HepG2 (cell line): Measurements from ENCODE around the gene RETREG2. TPM values are rescaled to one million over a fixed set of nuclear protein-coding genes. Genes with fewer than 3 reads are reported as not detected.

Experiments used
- HDAC1 ChIP-seq: sonication (generic); formaldehyde crosslinking; IDR thresholded peaks from 2 replicates; pipeline ENCODE4 v1.5.1; 2020; ENCODE audit warnings: mild to moderate bottlenecking, missing genetic modification reagents
- KDM2A ChIP-seq: sonication (generic); formaldehyde crosslinking; IDR thresholded peaks from 2 replicates; pipeline ENCODE4 v1.4.0; 2020; ENCODE audit warnings: low read depth, missing genetic modification reagents, borderline replicate concordance
- MXI1 ChIP-seq: IDR thresholded peaks from 3 replicates; pipeline ENCODE4 v1.6.1; 2012; ENCODE audit warnings: low read depth, low read length, inconsistent platforms, borderline replicate concordance
- PBX3 ChIP-seq: sonication (generic); formaldehyde crosslinking; IDR thresholded peaks from 2 replicates; pipeline ENCODE4 v1.8.1; 2023; ENCODE audit warnings: missing genetic modification reagents, inconsistent platforms, borderline replicate concordance
- PCBP1 ChIP-seq: fragments of 200-400 bp; formaldehyde crosslinking; IDR thresholded peaks from 2 replicates; pipeline ENCODE4 v1.6.1; 2017; ENCODE audit warnings: mild to moderate bottlenecking, low read depth, low read length, borderline replicate concordance
- PHF8 ChIP-seq: sonication (generic); formaldehyde crosslinking; IDR thresholded peaks from 2 replicates; pipeline ENCODE4 v1.5.0; 2020; ENCODE audit warnings: missing genetic modification reagents
- POLR2G ChIP-seq: fragments of 200-400 bp; formaldehyde crosslinking; IDR thresholded peaks from 2 replicates; pipeline ENCODE4 v1.6.1; 2018; ENCODE audit warnings: mild to moderate bottlenecking, low read depth, low read length, moderate library complexity
- SOX13 ChIP-seq, 3 experiments: fragments of 450-650 bp in 1 of 3; sonication (generic) in 1 of 3; formaldehyde crosslinking in 1 of 3; IDR thresholded peaks in 2 of 3; conservative IDR thresholded peaks in 1 of 3; 2 replicates each; pipeline versions ENCODE4 v1.5.0 to v1.6.1; 2016 to 2020; ENCODE audit warnings: antibody characterized with exemption in 1 of 3, mild to moderate bottlenecking in 1 of 3, missing compliant biosample characterization in 1 of 3, missing genetic modification reagents in 1 of 3, moderate library complexity in 1 of 3
- ZBTB40 ChIP-seq, 2 experiments: fragments of 450-650 bp in 1 of 2; sonication (generic) in 1 of 2; formaldehyde crosslinking in 1 of 2; IDR thresholded peaks; 2 replicates each; pipeline versions ENCODE4 v1.6.1 to v1.8.0; 2016 to 2022; ENCODE audit warnings: antibody characterized with exemption in 1 of 2, mild to moderate bottlenecking in 1 of 2, missing genetic modification reagents in 1 of 2
- ZC3H13 ChIP-seq: sonication (generic); formaldehyde crosslinking; IDR thresholded peaks from 2 replicates; pipeline ENCODE4 v1.8.1; 2023; ENCODE audit warnings: mild to moderate bottlenecking, missing genetic modification reagents, moderate library complexity
- ZKSCAN1 ChIP-seq: fragments of 150-350 bp; IDR thresholded peaks from 2 replicates; pipeline ENCODE4 v1.6.1; 2014; ENCODE audit warnings: low read length
- ZMYM4 ChIP-seq: sonication (generic); formaldehyde crosslinking; IDR thresholded peaks from 2 replicates; pipeline ENCODE4 v1.8.1; 2023; ENCODE audit warnings: mild to moderate bottlenecking, missing genetic modification reagents
- ZNF44 ChIP-seq: sonication (generic); formaldehyde crosslinking; IDR thresholded peaks from 2 replicates; pipeline ENCODE4 v1.5.1; 2020; ENCODE audit warnings: mild to moderate bottlenecking, missing genetic modification reagents
- ZNF883 ChIP-seq: sonication (generic); formaldehyde crosslinking; IDR thresholded peaks from 2 replicates; pipeline ENCODE4 v1.5.1; 2020; ENCODE audit warnings: mild to moderate bottlenecking, missing genetic modification reagents; ENCODE audit errors: not compliant biosample characterization
- polyA plus RNA-seq, 8 experiments: library from polyadenylated mRNA; depleted of rRNA in 3 of 8; stranded (reverse) in 7 of 8; unstranded in 1 of 8; fragments of >200 nt; fragmentation: Illumina TruSeq in 4 of 8; extraction: Trizol in 4 of 8; gene quantifications; 2 replicates each; pipeline versions ENCODE4 v1.2.1 to v1.2.3, GENCODE V29; 2011 to 2016; ENCODE audit warnings: low read depth in 4 of 8, missing spikeins in 1 of 8, mixed read lengths in 1 of 8; ENCODE audit not compliant: insufficient read depth in 1 of 8
- total RNA-seq, 5 experiments: library from RNA; depleted of rRNA; stranded (reverse); fragments of >200 nt; fragmentation: Illumina TruSeq; extraction: Trizol; gene quantifications; 2 replicates each; pipeline ENCODE4 v1.2.3, GENCODE V29; 2016; ENCODE audit warnings: low read depth in 1 of 5

RETREG2 gene
- total and polyA plus RNA-seq, 2 of the 13 experiments (the other 11 are each of a cell fraction or from before 2014, with no cell fraction given) = 86.0 to 134 TPM

- TF ChIP-seq ZBTB40 (IDR thresholded peaks at IDR 0.05) = no peak
- TF ChIP-seq ZBTB40 (CRISPR knock-in tag; IDR thresholded peaks at IDR 0.05) = 0 out of 2 replicates have a peak, but pooled peaks have one; percentile 72
- peak; percentile 87; the same call in 2 of the 3 replicates for TF ChIP-seq MXI1
- TF ChIP-seq HDAC1 (CRISPR knock-in tag) = peak; percentile 98
- peak; percentile 94 for TF ChIP-seq ZNF44 (CRISPR knock-in tag)
- TF ChIP-seq PHF8 (CRISPR knock-in tag) = peak; percentile 88
- no peak for TF ChIP-seq SOX13 (IDR thresholded peaks at IDR 0.05)
- TF ChIP-seq SOX13 (CRISPR knock-in tag; conservative IDR thresholded peaks at IDR 0.05 in 1 of 2, IDR thresholded peaks at IDR 0.05 in 1 of 2) = peak in 1 of 2 experiments; percentile 26; a peak in 1 of 4 replicates
- peak; percentile 33; the same call in 1 of the 2 replicates for TF ChIP-seq ZMYM4 (CRISPR knock-in tag)
- TF ChIP-seq PBX3 (CRISPR knock-in tag) = peak; percentile 96; the same call in 1 of the 2 replicates
- TF ChIP-seq ZC3H13 (CRISPR knock-in tag) = no peak
- TF ChIP-seq POLR2G = peak; percentile 95
- peak; percentile 91 for TF ChIP-seq KDM2A (CRISPR knock-in tag)
- TF ChIP-seq PCBP1 = 0 out of 2 replicates have a peak, but pooled peaks have one; percentile 67
- TF ChIP-seq ZNF883 (CRISPR knock-in tag) = peak; percentile 88
- peak; percentile 31; the same call in 1 of the 2 replicates for TF ChIP-seq ZKSCAN1
These were observed 51.4 kb downstream of the RETREG2 start, which contains the start of the genes ANKZF1 and ATG9A (continued) for GRCh38 chr2:219229305-219230058.
